SIG-M5 treated with dmso at 0.1 percent for 504 hours (cell line): ENCODE data around the gene GALNT9.

Experiments
- DNase-seq: peaks from one replicate; lab custom pipeline; 2025; ENCODE audit not compliant: unreplicated experiment; lab: John Stamatoyannopoulos, UW

The GALNT9 gene

GRCh38 chr12:132161796-132162507 lies 167.4 kb downstream of the GALNT9 start:
- no peak for DNase-seq

- DNase-seq, result no peak
These were observed 168.2 kb downstream of the GALNT9 start for GRCh38 chr12:132161036-132161781.

- DNase-seq, result no peak
These were observed 168.8 kb downstream of the GALNT9 start for GRCh38 chr12:132160601-132161035.

GRCh38 chr12:132160016-132160415 lies 169.4 kb downstream of the GALNT9 start:
- DNase-seq, result no peak

- DNase-seq, result no peak
These were observed 169.8 kb downstream of the GALNT9 start for GRCh38 chr12:132159555-132160003.

- no peak for DNase-seq
These were observed 170.5 kb downstream of the GALNT9 start for GRCh38 chr12:132158677-132159554.

- no peak for DNase-seq
These were observed 171.5 kb downstream of the GALNT9 start for GRCh38 chr12:132157733-132158409.

- DNase-seq, result no peak
These were observed 172.6 kb downstream of the GALNT9 start for GRCh38 chr12:132156573-132157325.

GRCh38 chr12:132155771-132156572 lies 173.4 kb downstream of the GALNT9 start:
- no peak for DNase-seq

GRCh38 chr12:132154941-132155770 lies 174.2 kb downstream of the GALNT9 start:
- DNase-seq, result no peak

GRCh38 chr12:132154341-132154761 lies 175.0 kb downstream of the GALNT9 start:
- no peak for DNase-seq

GRCh38 chr12:132153501-132154340 lies 175.7 kb downstream of the GALNT9 start:
- peak; percentile 51 for DNase-seq

GRCh38 chr12:132152953-132153352 lies 176.4 kb downstream of the GALNT9 start:
- DNase-seq, result no peak

- no peak for DNase-seq
These were observed 177.0 kb downstream of the GALNT9 start for GRCh38 chr12:132152411-132152821.

GRCh38 chr12:132151766-132152410 lies 177.5 kb downstream of the GALNT9 start:
- DNase-seq, result no peak

GRCh38 chr12:132151145-132151765 lies 178.1 kb downstream of the GALNT9 start:
- DNase-seq, result no peak

GRCh38 chr12:132150780-132151144 lies 178.6 kb downstream of the GALNT9 start:
- DNase-seq, result no peak
